ENCODE measurements around the gene TMEM147. TPM values are rescaled to one million over a fixed set of nuclear protein-coding genes. Genes with fewer than 3 reads are reported as not detected.

The TMEM147 gene
- total RNA-seq, 2 donors from 2014 or later, result 49.7 to 75.8 TPM

- H3K36me3 ChIP-seq, result no peaks in the 10 kb centered on the region
- DNase-seq (ENCODE audit: low spot score), result no peak
- no peaks in the 10 kb centered on the region for H3K27me3 ChIP-seq (replicated peaks; ENCODE audit: insufficient read depth)
- no peak for TF ChIP-seq CTCF (IDR thresholded peaks at IDR 0.05)
- H3K4me3 ChIP-seq, result no peak overlapping the region
- H3K9me3 ChIP-seq, result peaks cover 19% of the 10 kb centered on the region
- no peak overlapping the region for H3K27ac ChIP-seq
- no peaks in the 10 kb centered on the region for H3K4me1 ChIP-seq (ENCODE audit: control insufficient read depth in 1 of 2, low read depth in 2 of 2)
- no peak for ATAC-seq (ENCODE audit: insufficient number of reproducible peaks, low FRiP score, low read depth)
These were observed 33.3 kb downstream of the TMEM147 start for GRCh38 chr19:35578707-35579106.

GRCh38 chr19:35582760-35583159 is 37.3 kb downstream of the TMEM147 start:
- H3K36me3 ChIP-seq, result no peaks in the 10 kb centered on the region
- no peaks in the 10 kb centered on the region for H3K27me3 ChIP-seq (replicated peaks; ENCODE audit: insufficient read depth)
- H3K4me3 ChIP-seq, result no peak overlapping the region
- H3K4me1 ChIP-seq (ENCODE audit: control insufficient read depth in 1 of 2, low read depth in 2 of 2), result no peaks in the 10 kb centered on the region
- no peak overlapping the region for H3K27ac ChIP-seq
- DNase-seq (ENCODE audit: low spot score), result no peak
- no peak for ATAC-seq (ENCODE audit: insufficient number of reproducible peaks, low FRiP score, low read depth)
- no peak for TF ChIP-seq CTCF (IDR thresholded peaks at IDR 0.05)
- no peaks in the 10 kb centered on the region for H3K9me3 ChIP-seq

GRCh38 chr19:35585848-35586247 is 40.4 kb downstream of the TMEM147 start, which contains the start of gene PMIS2:
Gene PMIS2, plus strand, starts transcription at chr19:35586173. Its CDS starts 87 bp downstream, at chr19:35586260.
- Histone ChIP-seq H3K36me3 (no peaks in the 10 kb centered on the region), H3K4me1 (ENCODE audit: control insufficient read depth in 1 of 2, low read depth in 2 of 2) (no peaks in the 10 kb centered on the region), H3K27me3 (replicated peaks; ENCODE audit: insufficient read depth) (no peaks in the 10 kb centered on the region), H3K9me3 (no peaks in the 10 kb centered on the region), H3K4me3 (no peak within 1 kb of the TSS), H3K27ac (no peak within 1 kb of the TSS)
- DNase-seq (ENCODE audit: low spot score) (no peak), ATAC-seq (ENCODE audit: insufficient number of reproducible peaks, low FRiP score, low read depth) (no peak)
- no peak for TF ChIP-seq CTCF (IDR thresholded peaks at IDR 0.05)

GRCh38 chr19:35587321-35587720 is 41.9 kb downstream of the TMEM147 start:
- H3K27me3 ChIP-seq (replicated peaks; ENCODE audit: insufficient read depth), result no peaks in the 10 kb centered on the region
- DNase-seq (ENCODE audit: low spot score), result no peak
- no peak for ATAC-seq (ENCODE audit: insufficient number of reproducible peaks, low FRiP score, low read depth)
- TF ChIP-seq CTCF (IDR thresholded peaks at IDR 0.05), result no peak
- H3K36me3 ChIP-seq, result no peaks in the 10 kb centered on the region
- no peak overlapping the region for H3K27ac ChIP-seq
- no peaks in the 10 kb centered on the region for H3K9me3 ChIP-seq
- no peak overlapping the region for H3K4me3 ChIP-seq
- no peaks in the 10 kb centered on the region for H3K4me1 ChIP-seq (ENCODE audit: control insufficient read depth in 1 of 2, low read depth in 2 of 2)

- Histone ChIP-seq H3K4me1 (ENCODE audit: control insufficient read depth in 1 of 2, low read depth in 2 of 2) (no peaks in the 10 kb centered on the region), H3K36me3 (no peaks in the 10 kb centered on the region), H3K9me3 (no peaks in the 10 kb centered on the region), H3K27ac (no peak overlapping the region), H3K27me3 (replicated peaks; ENCODE audit: insufficient read depth) (no peaks in the 10 kb centered on the region), H3K4me3 (no peak overlapping the region)
- ATAC-seq (ENCODE audit: insufficient number of reproducible peaks, low FRiP score, low read depth) (no peak), DNase-seq (ENCODE audit: low spot score) (no peak)
- TF ChIP-seq CTCF (IDR thresholded peaks at IDR 0.05), result no peak
These were observed 45.4 kb downstream of the TMEM147 start for GRCh38 chr19:35590875-35591274.

Measured in thoracic aorta (tissue), 2 donors.